Right lobe of liver (tissue), 6 donors: ENCODE results near the gene KIFC3. TPM values are rescaled to one million over a fixed set of nuclear protein-coding genes. Genes with fewer than 3 reads are reported as not detected.

ENCODE experiments used
- ATAC-seq, 4 donors: fragments of 200-7000 bp; cut with Tn5 transposase; one replicate each; pipeline ENCODE4 v1.9.1; 2020; ENCODE audit warnings: mild to moderate bottlenecking in 4 of 4, moderate library complexity in 4 of 4
- DNase-seq, 3 donors: peaks; one replicate each; pipeline ENCODE4 v3.0.0-alpha.2; 2020
- H3K27ac ChIP-seq, 3 donors: fragments of 200-600 bp; one replicate each; pipeline ENCODE4 v1.8.0; 2022
- H3K27me3 ChIP-seq, 2 donors: fragments of 200-600 bp; one replicate each; pipeline ENCODE4 v1.8.0; 2022
- H3K36me3 ChIP-seq, 4 donors: fragments of 200-600 bp; sonication (generic) in 1 of 4; one replicate each; pipeline versions ENCODE4 v1.5.1 to v1.8.0; 2017 to 2022; ENCODE audit warnings: control low read depth in 1 of 4
- H3K4me1 ChIP-seq, 4 donors: fragments of 200-600 bp; sonication (generic) in 1 of 4; one replicate each; pipeline versions ENCODE4 v1.5.1 to v1.8.0; 2017 to 2022; ENCODE audit warnings: control low read depth in 1 of 4
- H3K4me3 ChIP-seq, 3 donors: fragments of 200-600 bp; one replicate each; pipeline ENCODE4 v1.8.0; 2022
- H3K9me3 ChIP-seq, 4 donors: fragments of 200-600 bp; sonication (generic) in 1 of 4; one replicate each; pipeline versions ENCODE4 v1.5.1 to v1.8.0; 2017 to 2022; ENCODE audit warnings: control low read depth in 1 of 4
- CTCF ChIP-seq, 4 donors: fragments of 200-600 bp in 3 of 4; fragments of 450-650 bp in 1 of 4; IDR thresholded peaks; one replicate each; pipeline versions ENCODE4 v1.5.1 to v1.8.0; 2016 to 2022; ENCODE audit warnings: antibody characterized with exemption in 4 of 4, mild to moderate bottlenecking in 2 of 4
- POLR2A ChIP-seq: fragments of 450-650 bp; IDR thresholded peaks from one replicate; pipeline ENCODE4 v1.6.1; 2017; ENCODE audit warnings: antibody characterized with exemption, mild to moderate bottlenecking
- WGBS: methylation state at CpG from one replicate; pipeline ENCODE4 v1.1.6; 2018; ENCODE audit warnings: low coverage, low lambda C conversion rate; ENCODE audit not compliant: insufficient coverage; ENCODE audit errors: missing lambda C conversion rate; 5-methylcytosine and 5-hydroxymethylcytosine counted together
- intact Hi-C, 2 donors: fragments of 100-400 bp; cut with DNase I; formaldehyde crosslinking; loops; one replicate each; pipeline versions ENCODE4 v1.11.2 to v1.14.1; 2022
- total RNA-seq, 6 experiments: library from RNA; depleted of rRNA in 2 of 6; stranded (reverse); fragments of >200 nt in 2 of 6; fragmentation: NEBNext Ultra II Directional in 3 of 6; extraction: Animal tissue kit (Norgen Biotek cat#: 25700) in 3 of 6; gene quantifications; one replicate each; pipeline versions ENCODE4 v1.1.0 to v1.2.4, GENCODE V29; 2016 to 2023
- donor health status: DM: no; HTN: yes; CAD: no.
- donor health status: DM: no; HTN: no; CAD: no.
- donor health status: DM: no; HTN: no; CAD: no.
- donor health status: DM: no; HTN: yes; CAD: no.
- donor health status: DM: no; HTN: yes; CAD: no.

KIFC3 gene
- total RNA-seq, 6 experiments from 2014 or later = 20.3 to 88.9 (median 46.4) TPM

- WGBS = 39% methylated on average over 5 of the region's 7 CpGs
- no peak for DNase-seq
- ATAC-seq = peak in 2 of 4 donors; percentile 17 to 26
- H3K4me1 ChIP-seq = no peaks in the 10 kb centered on the region
- no peak overlapping the region for H3K27ac ChIP-seq
- TF ChIP-seq POLR2A = no peak
- TF ChIP-seq CTCF (IDR thresholded peaks at IDR 0.05) = peak in 3 of 4 donors; percentile 17 to 37 (median 19)
- intact Hi-C loops = loop anchor here (5.0 kb wide), 3 partner anchors 71 to 146 kb away; no protein-coding TSS in a partner anchor
- no peaks in the 10 kb centered on the region for H3K36me3 ChIP-seq
- H3K27me3 ChIP-seq = no peaks in the 10 kb centered on the region
- H3K4me3 ChIP-seq = no peak overlapping the region
- H3K9me3 ChIP-seq = no peaks in the 10 kb centered on the region
Observed at GRCh38 chr16:57723170-57723569, 79.1 kb downstream of the KIFC3 start.

- Histone ChIP-seq H3K4me3 (no peak overlapping the region), H3K27me3 (no peaks in the 10 kb centered on the region), H3K9me3 (no peaks in the 10 kb centered on the region), H3K27ac (no peak overlapping the region), H3K36me3 (no peaks in the 10 kb centered on the region), H3K4me1 (no peaks in the 10 kb centered on the region)
- intact Hi-C loops = loop anchor here (5.0 kb wide), 3 partner anchors 70 to 145 kb away; no protein-coding TSS in a partner anchor
- ATAC-seq (no peak), DNase-seq (no peak)
- WGBS = 55% methylated on average over 6 of the region's 11 CpGs
- no peak for TF ChIP-seq CTCF (IDR thresholded peaks at IDR 0.05)
- TF ChIP-seq POLR2A = no peak
Observed at GRCh38 chr16:57722651-57723050, 79.6 kb downstream of the KIFC3 start.

GRCh38 chr16:57722210-57722499 lies 80.1 kb downstream of the KIFC3 start:
- no CpG with 5 or more reads among the region's 2 CpGs for WGBS

GRCh38 chr16:57721356-57722209 lies 80.7 kb downstream of the KIFC3 start:
- Histone ChIP-seq H3K36me3 (no peaks in the 10 kb centered on the region), H3K4me3 (no peak overlapping the region), H3K4me1 (no peaks in the 10 kb centered on the region), H3K27me3 (no peaks in the 10 kb centered on the region), H3K9me3 (no peaks in the 10 kb centered on the region), H3K27ac (no peak overlapping the region)
- no peak for DNase-seq
- TF ChIP-seq CTCF (IDR thresholded peaks at IDR 0.05) (no peak), POLR2A (no peak)
- ATAC-seq = no peak
- 81% methylated on average over 5 of the region's 17 CpGs for WGBS
- intact Hi-C loops = loop anchor here (5.0 kb wide), 3 partner anchors 69 to 144 kb away; no protein-coding TSS in a partner anchor

More at GRCh38 chr16:57722210-57722499, 80.1 kb downstream of the KIFC3 start:
- Histone ChIP-seq H3K4me1 (no peaks in the 10 kb centered on the region), H3K27me3 (no peaks in the 10 kb centered on the region), H3K36me3 (no peaks in the 10 kb centered on the region), H3K4me3 (no peak overlapping the region), H3K9me3 (no peaks in the 10 kb centered on the region), H3K27ac (no peak overlapping the region)
- intact Hi-C loops = loop anchor here (5.0 kb wide), 3 partner anchors 70 to 145 kb away; no protein-coding TSS in a partner anchor
- DNase-seq (no peak), ATAC-seq (no peak)
- TF ChIP-seq CTCF (IDR thresholded peaks at IDR 0.05) (no peak), POLR2A (no peak)
